NCI-H1048 (cell line): ENCODE results near the gene ZDHHC8.

Source experiments
- DNase-seq: peaks from one replicate; lab custom pipeline; 2025; lab: John Stamatoyannopoulos, UW

Gene ZDHHC8

GRCh38 chr22:20096574-20097420 lies 34.8 kb upstream of the ZDHHC8 start:
- DNase-seq: no peak

- DNase-seq: no peak
These were observed 32.4 kb upstream of the ZDHHC8 start for GRCh38 chr22:20099099-20099711.

- DNase-seq: no peak
These were observed 30.0 kb upstream of the ZDHHC8 start for GRCh38 chr22:20101638-20102037.

- DNase-seq: no peak
These were observed 29.3 kb upstream of the ZDHHC8 start for GRCh38 chr22:20102203-20102780.

- no peak for DNase-seq
These were observed 26.0 kb upstream of the ZDHHC8 start for GRCh38 chr22:20105456-20106204.

- no peak for DNase-seq
These were observed 25.3 kb upstream of the ZDHHC8 start for GRCh38 chr22:20106205-20106848.

GRCh38 chr22:20106849-20107237 lies 24.8 kb upstream of the ZDHHC8 start:
- no peak for DNase-seq

GRCh38 chr22:20107471-20107901 lies 24.1 kb upstream of the ZDHHC8 start:
- DNase-seq: no peak

- DNase-seq: no peak
These were observed 23.4 kb upstream of the ZDHHC8 start for GRCh38 chr22:20107951-20108756.

GRCh38 chr22:20108757-20109230 lies 22.8 kb upstream of the ZDHHC8 start:
- DNase-seq: no peak

GRCh38 chr22:20109411-20110358 lies 21.9 kb upstream of the ZDHHC8 start:
- DNase-seq: no peak

GRCh38 chr22:20110359-20110985 lies 21.1 kb upstream of the ZDHHC8 start:
- no peak for DNase-seq

GRCh38 chr22:20111045-20111688 lies 20.4 kb upstream of the ZDHHC8 start:
- DNase-seq: no peak

- no peak for DNase-seq
These were observed 19.6 kb upstream of the ZDHHC8 start for GRCh38 chr22:20111689-20112622.

GRCh38 chr22:20112623-20113511 lies 18.7 kb upstream of the ZDHHC8 start:
- DNase-seq: no peak

GRCh38 chr22:20113551-20114310 lies 17.9 kb upstream of the ZDHHC8 start:
- no peak for DNase-seq
